Heart left ventricle (tissue), 13 donors: ENCODE results near the gene DCLK1.

Experiments
- CTCF ChIP-seq, 12 donors: fragments of 200-600 bp; sonication (generic) in 4 of 12; IDR thresholded peaks; one replicate each; pipeline versions ENCODE4 v1.5.0 to v1.8.0; 2018 to 2022; ENCODE audit warnings: antibody characterized with exemption in 12 of 12, mild to moderate bottlenecking in 5 of 12
- POLR2A ChIP-seq, 2 donors: fragments of 450-650 bp; IDR thresholded peaks; one replicate each; pipeline ENCODE4 v1.6.1; 2017; ENCODE audit warnings: antibody characterized with exemption in 2 of 2, mild to moderate bottlenecking in 2 of 2, moderate library complexity in 2 of 2
- donor health status: ischemic (EF 13 %, LVEDD 7.1; RV severe dilation, severe dysfunction).
- donor health status: DM: no; HTN: yes; CAD: no.
- donor health status: DM: no; HTN: no; CAD: no.
- donor health status: ischemic (EF 25% LVEDD 6.9; RV normal size, moderate dysfunction).
- donor health status: ischemic (EF 25% LVEDD 5.7; RV mildly dilated, moderate dysfunction).
- donor health status: ischemic (EF 35%, LVEDD 5.7; RV mildly dilated, moderate dysfunction).
- donor health status: nonischemic (EF 11% LVEDD 7.7; RV severe dilation, severe dysfunction).
- donor health status: DM: yes; HTN: yes; CAD: no.
- donor health status: PGD.
- donor health status: ischemic (EF 29% LVEDD 5.4; RV normal size, mild dysfunction).
- donor health status: nonischemic (EF 23%, LVEDD 6.1; RV moderate dilation, normal function).

GRCh38 chr13:35760735-35761281, 370.4 kb downstream of the DCLK1 start:
- TF ChIP-seq POLR2A (IDR thresholded peaks at IDR 0.05) = no peak
- no peak for TF ChIP-seq CTCF (IDR thresholded peaks at IDR 0.05)
